HEK293 (cell line): ENCODE measurements around the gene LRRC8E.

Experiments used
- CTCF ChIA-PET: fragments of 350-600 bp; formaldehyde crosslinking; extraction: SDS; loops from one replicate; lab custom pipeline; 2021; ENCODE audit warnings: antibody characterized with exemption; lab: Yijun Ruan, JAX
- POLR2A ChIA-PET: fragments of 300-600 bp; formaldehyde crosslinking; extraction: SDS; loops from one replicate; lab custom pipeline; 2020; ENCODE audit warnings: antibody characterized with exemption, inconsistent platforms; lab: Yijun Ruan, JAX
- H3K27ac ChIP-seq: fragments of 200-500 bp; sonication (Bioruptor generic); 2 replicates; pipeline ENCODE4 v1.5.1; 2014; ENCODE audit warnings: low read depth, low read length, control low read depth, inconsistent platforms; ENCODE audit errors: extremely low read depth
- H3K36me3 ChIP-seq, 2 experiments: fragments of 200-500 bp in 1 of 2; sonication (Bioruptor generic) in 1 of 2; 1 replicate in 1 of 2; 2 replicates in 1 of 2; pipeline ENCODE4 v1.5.1; 2014 to 2017; ENCODE audit warnings: inconsistent platforms in 2 of 2, low read length in 2 of 2; ENCODE audit not compliant: control insufficient read depth in 2 of 2, insufficient read depth in 1 of 2
- H3K4me1 ChIP-seq: fragments of 200-500 bp; sonication (Bioruptor generic); 2 replicates; pipeline ENCODE4 v1.5.1; 2014; ENCODE audit warnings: mild to moderate bottlenecking, low read length, inconsistent platforms; ENCODE audit not compliant: control insufficient read depth, insufficient read depth
- H3K4me3 ChIP-seq: 2 replicates; pipeline ENCODE4 v1.5.1; 2011; ENCODE audit warnings: low read depth, mild to moderate bottlenecking, control low read depth, low read length, moderate library complexity
- H3K9me3 ChIP-seq: fragments of 200-500 bp; sonication (Bioruptor generic); 2 replicates; pipeline ENCODE4 v1.5.1; 2014; ENCODE audit warnings: low read depth, low read length, inconsistent platforms; ENCODE audit not compliant: control insufficient read depth, insufficient read depth
- BCL6B ChIP-seq: fragments of 450-650 bp; formaldehyde crosslinking; IDR thresholded peaks from 2 replicates; pipeline ENCODE4 v1.5.1; 2017; ENCODE audit warnings: missing biosample characterization, missing genetic modification characterization
- GFI1B ChIP-seq: fragments of 450-650 bp; formaldehyde crosslinking; IDR thresholded peaks from 2 replicates; pipeline ENCODE4 v1.5.1; 2016; ENCODE audit warnings: missing biosample characterization, missing genetic modification characterization
- IKZF3 ChIP-seq: fragments of 450-650 bp; IDR thresholded peaks from 2 replicates; pipeline ENCODE4 v1.5.0; 2018; ENCODE audit warnings: missing biosample characterization, mild to moderate bottlenecking, missing genetic modification characterization, moderate library complexity
- KLF10 ChIP-seq: fragments of 450-650 bp; IDR thresholded peaks from 2 replicates; pipeline ENCODE4 v1.5.1; 2018; ENCODE audit warnings: missing biosample characterization, mild to moderate bottlenecking, missing genetic modification characterization
- KLF16 ChIP-seq: fragments of 450-650 bp; formaldehyde crosslinking; IDR thresholded peaks from 2 replicates; pipeline ENCODE4 v1.5.1; 2017; ENCODE audit warnings: missing biosample characterization, missing genetic modification characterization
- MYNN ChIP-seq: fragments of 450-650 bp; formaldehyde crosslinking; IDR thresholded peaks from 2 replicates; pipeline ENCODE4 v1.5.1; 2016; ENCODE audit warnings: missing biosample characterization, missing genetic modification characterization, borderline replicate concordance
- MZF1 ChIP-seq: fragments of 450-650 bp; formaldehyde crosslinking; IDR thresholded peaks from 2 replicates; pipeline ENCODE4 v1.5.1; 2017; ENCODE audit warnings: missing biosample characterization, missing genetic modification characterization, borderline replicate concordance
- YY1 ChIP-seq: fragments of 450-650 bp; formaldehyde crosslinking; IDR thresholded peaks from 2 replicates; pipeline ENCODE4 v1.5.1; 2018; ENCODE audit warnings: missing biosample characterization, missing genetic modification characterization
- ZIC2 ChIP-seq: fragments of 450-650 bp; formaldehyde crosslinking; IDR thresholded peaks from 2 replicates; pipeline ENCODE4 v1.5.1; 2016; ENCODE audit warnings: missing biosample characterization, missing genetic modification characterization
- ZNF121 ChIP-seq: fragments of 450-650 bp; formaldehyde crosslinking; IDR thresholded peaks from 2 replicates; pipeline ENCODE4 v1.5.1; 2016; ENCODE audit warnings: missing biosample characterization, missing genetic modification characterization
- ZNF133 ChIP-seq: fragments of 450-650 bp; formaldehyde crosslinking; IDR thresholded peaks from 2 replicates; pipeline ENCODE4 v1.5.1; 2016; ENCODE audit warnings: missing biosample characterization, missing genetic modification characterization
- ZNF138 ChIP-seq: fragments of 450-650 bp; formaldehyde crosslinking; IDR thresholded peaks from 2 replicates; pipeline ENCODE4 v1.5.1; 2016; ENCODE audit warnings: missing biosample characterization, missing genetic modification characterization, borderline replicate concordance
- ZNF140 ChIP-seq: fragments of 450-650 bp; formaldehyde crosslinking; IDR thresholded peaks from 2 replicates; pipeline ENCODE4 v1.5.1; 2016; ENCODE audit warnings: missing biosample characterization, missing genetic modification characterization
- ZNF16 ChIP-seq: fragments of 450-650 bp; formaldehyde crosslinking; IDR thresholded peaks from 2 replicates; pipeline ENCODE4 v1.5.1; 2016; ENCODE audit warnings: low read depth, missing biosample characterization, missing genetic modification characterization
- ZNF2 ChIP-seq: fragments of 450-650 bp; formaldehyde crosslinking; IDR thresholded peaks from 2 replicates; pipeline ENCODE4 v1.5.1; 2016; ENCODE audit warnings: missing biosample characterization, missing genetic modification characterization
- ZNF223 ChIP-seq: fragments of 450-650 bp; formaldehyde crosslinking; IDR thresholded peaks from 2 replicates; pipeline ENCODE4 v1.5.1; 2016; ENCODE audit warnings: missing biosample characterization, missing genetic modification characterization
- ZNF514 ChIP-seq: fragments of 450-650 bp; formaldehyde crosslinking; IDR thresholded peaks from 2 replicates; pipeline ENCODE4 v1.5.1; 2016; ENCODE audit warnings: missing biosample characterization, missing genetic modification characterization
- ZNF518A ChIP-seq: fragments of 450-650 bp; formaldehyde crosslinking; conservative IDR thresholded peaks from 2 replicates; pipeline ENCODE4 v1.5.1; 2016; ENCODE audit warnings: low read depth, missing biosample characterization, missing genetic modification characterization
- ZNF530 ChIP-seq: fragments of 450-650 bp; formaldehyde crosslinking; IDR thresholded peaks from 2 replicates; pipeline ENCODE4 v1.5.1; 2016; ENCODE audit warnings: low read depth, missing biosample characterization, missing genetic modification characterization
- ZNF561 ChIP-seq: fragments of 450-650 bp; IDR thresholded peaks from 2 replicates; pipeline ENCODE4 v1.5.1; 2018; ENCODE audit warnings: missing biosample characterization, missing genetic modification characterization, borderline replicate concordance
- ZNF624 ChIP-seq: fragments of 450-650 bp; formaldehyde crosslinking; IDR thresholded peaks from 2 replicates; pipeline ENCODE4 v1.5.1; 2017; ENCODE audit warnings: missing biosample characterization, missing genetic modification characterization
- ZNF658 ChIP-seq: fragments of 450-650 bp; formaldehyde crosslinking; IDR thresholded peaks from 2 replicates; pipeline ENCODE4; 2016; ENCODE audit warnings: missing biosample characterization, missing genetic modification characterization
- ZNF792 ChIP-seq: fragments of 450-650 bp; formaldehyde crosslinking; IDR thresholded peaks from 2 replicates; pipeline ENCODE4 v1.5.1; 2016; ENCODE audit warnings: missing biosample characterization, missing genetic modification characterization
- ZSCAN16 ChIP-seq: fragments of 450-650 bp; formaldehyde crosslinking; IDR thresholded peaks from 2 replicates; pipeline ENCODE4 v1.5.1; 2016; ENCODE audit warnings: missing biosample characterization, missing genetic modification characterization

Gene LRRC8E

GRCh38 chr19:7888145-7888825 is at the start of gene LRRC8E (continued):
- TF ChIP-seq ZNF133 (tag by site-specific recombination) (no peak), MYNN (no peak), ZNF16 (tag by site-specific recombination) (no peak), ZNF138 (tag by site-specific recombination) (no peak), MZF1 (tag by site-specific recombination) (no peak), ZNF518A (tag by site-specific recombination) (no peak), ZNF140 (tag by site-specific recombination) (no peak), ZNF530 (no peak), KLF10 (tag by site-specific recombination) (peak; percentile 56; the same call in 1 of the 2 replicates), ZNF223 (tag by site-specific recombination) (peak; percentile 90), IKZF3 (tag by site-specific recombination) (0 out of 2 replicates have a peak, but pooled peaks have one; percentile 69), ZNF792 (tag by site-specific recombination) (no peak), YY1 (tag by site-specific recombination) (no peak), ZNF2 (0 out of 2 replicates have a peak, but pooled peaks have one; percentile 17), ZSCAN16 (tag by site-specific recombination) (no peak), GFI1B (tag by site-specific recombination) (no peak), KLF16 (tag by site-specific recombination) (no peak), BCL6B (tag by site-specific recombination) (no peak)
- TF ChIP-seq, all 188 proteins: peak for 39

GRCh38 chr19:7839476-7839875 is 48.8 kb upstream of the LRRC8E start:
- Histone ChIP-seq H3K4me3 (no peak overlapping the region), H3K36me3 (no peaks in the 10 kb centered on the region; a peak in 1 of 3 replicates), H3K9me3 (no peaks in the 10 kb centered on the region), H3K27ac (no peak overlapping the region), H3K4me1 (no peaks in the 10 kb centered on the region)
- ChIA-PET POLR2A (no interaction called here), CTCF (interaction anchor here (0.6 to 1.3 kb wide), 2 partner anchors 9 to 271 kb away, joined by 4 to 6 read pairs; no protein-coding TSS in a partner anchor)
- TF ChIP-seq ZIC2 (tag by site-specific recombination) (no peak), ZNF658 (tag by site-specific recombination) (no peak), ZNF121 (tag by site-specific recombination) (peak; percentile 58), ZNF624 (tag by site-specific recombination) (no peak), ZNF514 (no peak), ZNF561 (tag by site-specific recombination) (no peak)
